Ishikawa (cell line): ENCODE measurements around the gene KRTAP9-1.

Source experiments
- CEBPB ChIP-seq: IDR thresholded peaks from 2 replicates; pipeline ENCODE4 v1.6.1; 2012
- EP300 ChIP-seq: IDR thresholded peaks from 2 replicates; pipeline ENCODE4 v1.6.1; 2012; ENCODE audit warnings: borderline replicate concordance

DNA sequence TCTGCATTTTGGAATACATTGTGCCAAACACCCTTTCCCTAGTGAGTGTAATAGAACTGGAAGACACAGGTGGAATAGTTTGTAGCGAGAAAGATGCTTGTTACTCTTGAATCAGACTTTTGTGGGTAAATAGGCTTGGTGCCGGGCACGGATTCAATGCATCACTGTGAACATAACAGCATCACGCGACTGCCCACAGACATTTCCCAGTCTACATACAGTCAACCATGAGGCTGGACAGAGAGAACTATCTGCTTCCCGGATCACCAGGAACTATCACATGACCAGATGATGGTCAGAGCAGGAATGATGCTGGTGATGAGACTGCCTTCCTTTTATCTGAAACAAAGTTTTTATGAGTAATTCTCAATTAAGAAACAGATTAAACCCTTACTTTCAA is 36.4 kb downstream of the KRTAP9-1 start:
- no peak for TF ChIP-seq EP300
- TF ChIP-seq CEBPB = no peak
